Right lobe of liver (tissue), 4 donors: ENCODE measurements around the gene CCND3.

Experiments used
- POLR2A ChIP-seq: fragments of 450-650 bp; IDR thresholded peaks from one replicate; pipeline ENCODE4 v1.6.1; 2017; ENCODE audit warnings: antibody characterized with exemption, mild to moderate bottlenecking
- TF ChIP-seq, protein P1 (sequence below), 4 donors: fragments of 200-600 bp in 3 of 4; fragments of 450-650 bp in 1 of 4; IDR thresholded peaks; one replicate each; pipeline versions ENCODE4 v1.5.1 to v1.8.0; 2016 to 2022; ENCODE audit warnings: antibody characterized with exemption in 4 of 4, mild to moderate bottlenecking in 2 of 4
- donor health status: DM: no; HTN: no; CAD: no.
- donor health status: DM: no; HTN: no; CAD: no.
- donor health status: DM: no; HTN: yes; CAD: no.

DNA sequence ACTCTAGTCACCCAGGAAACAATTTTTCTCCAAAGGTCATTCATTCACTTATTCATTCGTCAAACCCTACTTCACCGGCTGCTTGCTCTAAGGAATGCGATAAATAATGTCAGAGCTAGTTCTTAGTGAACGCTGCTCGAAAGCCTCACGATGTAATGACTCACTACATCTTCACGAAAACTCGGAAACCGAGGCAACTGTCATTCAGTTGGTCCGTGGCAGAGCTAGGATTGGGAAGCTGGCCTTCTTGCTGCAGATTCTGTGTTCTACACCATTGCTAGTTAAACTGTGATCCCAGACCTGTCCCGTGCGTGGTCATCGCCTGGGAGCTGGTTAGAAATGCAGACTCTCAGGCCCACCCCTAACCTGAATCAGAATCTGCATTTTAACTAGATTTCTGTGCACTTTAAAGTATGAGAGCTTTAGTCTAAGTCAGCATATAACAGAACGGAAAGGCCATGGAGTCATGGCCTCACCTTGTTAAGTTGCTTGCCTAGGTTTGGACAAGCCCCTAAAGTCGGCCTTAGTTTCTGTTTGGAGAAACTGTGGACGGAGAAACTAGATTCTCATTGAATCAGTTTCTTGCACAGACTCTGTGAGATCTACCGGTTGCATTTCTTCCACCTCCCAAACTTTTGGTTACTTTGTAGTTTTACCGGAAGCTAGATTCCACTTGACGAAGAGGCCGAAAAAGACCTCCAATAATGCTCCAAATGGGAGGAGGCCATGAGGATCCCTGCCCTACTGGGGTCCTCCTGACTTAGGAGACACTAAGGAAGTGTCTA lies 651 bp upstream of the CCND3 start:
- TF ChIP-seq, protein P1, sequence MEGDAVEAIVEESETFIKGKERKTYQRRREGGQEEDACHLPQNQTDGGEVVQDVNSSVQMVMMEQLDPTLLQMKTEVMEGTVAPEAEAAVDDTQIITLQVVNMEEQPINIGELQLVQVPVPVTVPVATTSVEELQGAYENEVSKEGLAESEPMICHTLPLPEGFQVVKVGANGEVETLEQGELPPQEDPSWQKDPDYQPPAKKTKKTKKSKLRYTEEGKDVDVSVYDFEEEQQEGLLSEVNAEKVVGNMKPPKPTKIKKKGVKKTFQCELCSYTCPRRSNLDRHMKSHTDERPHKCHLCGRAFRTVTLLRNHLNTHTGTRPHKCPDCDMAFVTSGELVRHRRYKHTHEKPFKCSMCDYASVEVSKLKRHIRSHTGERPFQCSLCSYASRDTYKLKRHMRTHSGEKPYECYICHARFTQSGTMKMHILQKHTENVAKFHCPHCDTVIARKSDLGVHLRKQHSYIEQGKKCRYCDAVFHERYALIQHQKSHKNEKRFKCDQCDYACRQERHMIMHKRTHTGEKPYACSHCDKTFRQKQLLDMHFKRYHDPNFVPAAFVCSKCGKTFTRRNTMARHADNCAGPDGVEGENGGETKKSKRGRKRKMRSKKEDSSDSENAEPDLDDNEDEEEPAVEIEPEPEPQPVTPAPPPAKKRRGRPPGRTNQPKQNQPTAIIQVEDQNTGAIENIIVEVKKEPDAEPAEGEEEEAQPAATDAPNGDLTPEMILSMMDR (IDR thresholded peaks at IDR 0.05) = no peak
- TF ChIP-seq POLR2A = no peak
